ENCODE data around the gene HRH1. TPM values are rescaled to one million over a fixed set of nuclear protein-coding genes. Genes with fewer than 3 reads are reported as not detected.

HRH1 gene
- total and polyA plus RNA-seq, 11 donors = 0.40 to 4.3 (median 1.3) TPM

- Histone ChIP-seq H3K36me3 (peaks cover 0 to 10% (median 0%) of the 10 kb centered on the region in 9 donors), H3K9me3 (no peaks in the 10 kb centered on the region), H3K27ac (peak overlapping the region in 1 of 12 donors; percentile 25), H3K4me1 (peaks cover 0 to 14% (median 0%) of the 10 kb centered on the region in 12 donors), H3K4me3 (no peak overlapping the region), H3K27me3 (no peaks in the 10 kb centered on the region)
- TF ChIP-seq, protein P1, sequence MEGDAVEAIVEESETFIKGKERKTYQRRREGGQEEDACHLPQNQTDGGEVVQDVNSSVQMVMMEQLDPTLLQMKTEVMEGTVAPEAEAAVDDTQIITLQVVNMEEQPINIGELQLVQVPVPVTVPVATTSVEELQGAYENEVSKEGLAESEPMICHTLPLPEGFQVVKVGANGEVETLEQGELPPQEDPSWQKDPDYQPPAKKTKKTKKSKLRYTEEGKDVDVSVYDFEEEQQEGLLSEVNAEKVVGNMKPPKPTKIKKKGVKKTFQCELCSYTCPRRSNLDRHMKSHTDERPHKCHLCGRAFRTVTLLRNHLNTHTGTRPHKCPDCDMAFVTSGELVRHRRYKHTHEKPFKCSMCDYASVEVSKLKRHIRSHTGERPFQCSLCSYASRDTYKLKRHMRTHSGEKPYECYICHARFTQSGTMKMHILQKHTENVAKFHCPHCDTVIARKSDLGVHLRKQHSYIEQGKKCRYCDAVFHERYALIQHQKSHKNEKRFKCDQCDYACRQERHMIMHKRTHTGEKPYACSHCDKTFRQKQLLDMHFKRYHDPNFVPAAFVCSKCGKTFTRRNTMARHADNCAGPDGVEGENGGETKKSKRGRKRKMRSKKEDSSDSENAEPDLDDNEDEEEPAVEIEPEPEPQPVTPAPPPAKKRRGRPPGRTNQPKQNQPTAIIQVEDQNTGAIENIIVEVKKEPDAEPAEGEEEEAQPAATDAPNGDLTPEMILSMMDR (IDR thresholded peaks at IDR 0.05) = peak in 1 of 12 donors; percentile 7
- TF ChIP-seq POLR2A (IDR thresholded peaks at IDR 0.05) = no peak
- intact Hi-C loops (cut with DNase I) = loop anchor here in 1 of 10 donors (10.0 kb wide), 1 partner anchor 267 kb away; no protein-coding TSS in a partner anchor
- 67 to 70% (median 69%) methylated on average over 9 of the region's 9 CpGs for WGBS, 4 donors
- peak in 1 of 4 donors; percentile 38 for ATAC-seq
- DNase-seq = no peak
Measured at GRCh38 chr3:11211531-11212298, 57.4 kb downstream of the HRH1 start.

DNA sequence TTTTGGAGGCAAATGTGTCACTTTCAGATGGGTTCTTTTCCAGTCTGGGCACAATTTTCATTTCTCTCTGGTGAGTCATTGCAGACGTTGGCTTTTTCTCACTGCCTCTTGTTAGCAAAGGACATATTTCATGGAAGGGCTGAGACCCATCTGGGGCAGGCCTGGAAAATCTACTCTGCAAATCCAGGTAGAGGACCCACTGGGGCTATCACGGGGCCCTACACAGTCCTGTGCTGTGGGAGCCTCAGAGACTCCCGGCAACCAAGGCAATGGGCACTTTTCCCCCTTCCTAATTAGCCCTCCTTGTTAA is 58.0 kb downstream of the HRH1 start:
- intact Hi-C loops (cut with DNase I) = loop anchor here in 1 of 10 donors (10.0 kb wide), 1 partner anchor 267 kb away; no protein-coding TSS in a partner anchor
- Histone ChIP-seq H3K27me3 (no peaks in the 10 kb centered on the region), H3K36me3 (peaks cover 0 to 10% (median 0%) of the 10 kb centered on the region in 9 donors), H3K27ac (peak overlapping the region in 1 of 12 donors; percentile 6), H3K9me3 (no peaks in the 10 kb centered on the region), H3K4me3 (no peak overlapping the region), H3K4me1 (peaks cover 0 to 14% (median 0%) of the 10 kb centered on the region in 12 donors)
- TF ChIP-seq, protein P1 (IDR thresholded peaks at IDR 0.05) = no peak
- TF ChIP-seq POLR2A (IDR thresholded peaks at IDR 0.05) = no peak
- 58 to 76% (median 72%) methylated on average over 3 of the region's 3 CpGs for WGBS, 4 donors
- ATAC-seq = no peak
- DNase-seq = no peak

- Histone ChIP-seq H3K27me3 (no peaks in the 10 kb centered on the region), H3K36me3 (peaks cover 0 to 10% (median 0%) of the 10 kb centered on the region in 9 donors), H3K9me3 (no peaks in the 10 kb centered on the region), H3K27ac (peak overlapping the region in 1 of 12 donors; percentile 6), H3K4me3 (no peak overlapping the region), H3K4me1 (peaks cover 0 to 14% (median 0%) of the 10 kb centered on the region in 12 donors)
- TF ChIP-seq, protein P1 (IDR thresholded peaks at IDR 0.05) = no peak
- TF ChIP-seq POLR2A (IDR thresholded peaks at IDR 0.05) = no peak
- no peak for DNase-seq
- intact Hi-C loops (cut with DNase I) = loop anchor here in 1 of 10 donors (10.0 kb wide), 1 partner anchor 268 kb away; no protein-coding TSS in a partner anchor
- ATAC-seq = no peak
- WGBS, 4 donors = 91 to 94% (median 91%) methylated on average over 6 of the region's 6 CpGs
Measured at GRCh38 chr3:11212784-11213183, 58.5 kb downstream of the HRH1 start.

- Histone ChIP-seq H3K27me3 (no peaks in the 10 kb centered on the region), H3K36me3 (peaks cover 0 to 10% (median 0%) of the 10 kb centered on the region in 9 donors), H3K4me3 (no peak overlapping the region), H3K27ac (peak overlapping the region in 1 of 12 donors; percentile 66), H3K4me1 (peaks cover 0 to 17% (median 0%) of the 10 kb centered on the region in 12 donors), H3K9me3 (no peaks in the 10 kb centered on the region)
- intact Hi-C loops (cut with DNase I) = loop anchor here in 1 of 10 donors (10.0 kb wide), 1 partner anchor 269 kb away; no protein-coding TSS in a partner anchor
- TF ChIP-seq, protein P1 (IDR thresholded peaks at IDR 0.05) = no peak
- TF ChIP-seq POLR2A (IDR thresholded peaks at IDR 0.05) = no peak
- WGBS, 4 donors = 84 to 86% (median 85%) methylated on average over 12 of the region's 12 CpGs
- ATAC-seq (no peak), DNase-seq (no peak)
Measured at GRCh38 chr3:11213810-11214450, 59.6 kb downstream of the HRH1 start.

All from heart left ventricle (tissue), 16 donors.